H1 (cell line): ENCODE results near the gene VAT1L. TPM values are rescaled to one million over a fixed set of nuclear protein-coding genes. Genes with fewer than 3 reads are reported as not detected.

Experiments used
- CTCF ChIA-PET: fragments of 300-600 bp; sonication (Branson Sonifier 250); formaldehyde crosslinking; loops from one replicate; lab custom pipeline; 2021; ENCODE audit not compliant: partially characterized antibody; lab: Charles Lee
- POLR2A ChIA-PET: fragments of 300-600 bp; sonication (Branson Sonifier 250); formaldehyde crosslinking; loops from one replicate; lab custom pipeline; 2021; ENCODE audit warnings: inconsistent platforms; ENCODE audit not compliant: partially characterized antibody; lab: Charles Lee
- DNase-seq, 2 experiments: peaks; one replicate each; pipeline versions ENCODE4 v3.0.0 to v3.0.0-alpha.2; 2010 to 2022; ENCODE audit warnings: low spot score in 2 of 2, low read depth in 1 of 2, mixed read lengths in 1 of 2
- FAIRE-seq: peaks from 2 replicates; lab custom pipeline; 2011; peaks lifted over from hg19 to GRCh38; lab: Jason Lieb, UNC
- H2AFZ ChIP-seq: 2 replicates; pipeline ENCODE4 v1.8.1; 2012; ENCODE audit warnings: low read length, inconsistent platforms
- H2AK5ac ChIP-seq: 2 replicates; pipeline ENCODE4 v1.6.1; 2013; ENCODE audit warnings: low read depth, low read length
- H2BK120ac ChIP-seq: replicated peaks from 2 replicates; pipeline ENCODE3; 2013; ENCODE audit warnings: low read depth, low read length, inconsistent platforms
- H2BK12ac ChIP-seq: 2 replicates; pipeline ENCODE4 v1.6.1; 2013; ENCODE audit warnings: low read depth, low read length
- H2BK15ac ChIP-seq: 2 replicates; pipeline ENCODE4 v1.6.1; 2013; ENCODE audit warnings: low read length
- H2BK20ac ChIP-seq: 2 replicates; pipeline ENCODE4 v1.6.1; 2013; ENCODE audit warnings: low read length
- H2BK5ac ChIP-seq: 2 replicates; pipeline ENCODE4 v1.6.1; 2013; ENCODE audit warnings: low read depth, low read length
- H3K14ac ChIP-seq: 2 replicates; pipeline ENCODE4 v1.6.1; 2013; ENCODE audit warnings: inconsistent platforms; ENCODE audit not compliant: insufficient read length
- H3K18ac ChIP-seq: 2 replicates; pipeline ENCODE4 v1.6.1; 2013; ENCODE audit warnings: low read length; ENCODE audit errors: extremely low read depth
- H3K23ac ChIP-seq: 2 replicates; pipeline ENCODE4 v1.6.1; 2013; ENCODE audit warnings: inconsistent platforms; ENCODE audit not compliant: insufficient read length
- H3K23me2 ChIP-seq: 2 replicates; pipeline ENCODE4 v1.6.1; 2013; ENCODE audit warnings: low read depth, low read length
- H3K27ac ChIP-seq: 2 replicates; pipeline ENCODE4 v1.6.1; 2011; ENCODE audit warnings: low read depth, low read length, inconsistent platforms
- H3K27me3 ChIP-seq, 4 experiments: replicated peaks in 1 of 4; 1 replicate in 1 of 4; 2 replicates in 3 of 4; pipeline versions ENCODE4 v1.6.1 to v1.8.1; 2011 to 2013; ENCODE audit warnings: low read length in 3 of 4, mild to moderate bottlenecking in 3 of 4, inconsistent platforms in 2 of 4, mixed read lengths in 2 of 4, moderate library complexity in 1 of 4; ENCODE audit not compliant: control insufficient read depth in 3 of 4, insufficient read depth in 3 of 4; ENCODE audit errors: extremely low read depth in 1 of 4
- H3K36me3 ChIP-seq, 4 experiments: 2 replicates each; pipeline versions ENCODE4 v1.6.1 to v1.8.1; 2011 to 2013; ENCODE audit warnings: mild to moderate bottlenecking in 4 of 4, low read length in 3 of 4, moderate library complexity in 2 of 4, control low read depth in 1 of 4, inconsistent platforms in 1 of 4; ENCODE audit not compliant: insufficient read depth in 4 of 4, control insufficient read depth in 2 of 4
- H3K4ac ChIP-seq: replicated peaks from 2 replicates; pipeline ENCODE3; 2013; ENCODE audit warnings: low read length, low read depth, mixed read lengths, inconsistent platforms; ENCODE audit not compliant: insufficient read length
- H3K4me1 ChIP-seq, 4 experiments: replicated peaks in 1 of 4; 1 replicate in 1 of 4; 2 replicates in 3 of 4; pipeline versions ENCODE4 v1.6.1 to v1.8.1; 2011 to 2013; ENCODE audit warnings: low read length in 3 of 4, inconsistent platforms in 2 of 4, mixed read lengths in 1 of 4; ENCODE audit not compliant: insufficient read depth in 4 of 4, control insufficient read depth in 3 of 4
- H3K4me2 ChIP-seq, 2 experiments: 2 replicates each; pipeline versions ENCODE4 v1.6.1 to v1.8.1; 2011 to 2013; ENCODE audit warnings: low read depth in 2 of 2, low read length in 2 of 2, control low read depth in 1 of 2, inconsistent platforms in 1 of 2, mild to moderate bottlenecking in 1 of 2; ENCODE audit not compliant: insufficient read depth in 1 of 2
- H3K4me3 ChIP-seq, 4 experiments: fragments of 200-600, 300-600 bp in 1 of 4; sonication (generic), shearing (Covaris generic), sonication (Bioruptor Twin) in 1 of 4; 2 replicates each; pipeline versions ENCODE4 v1.5.1 to v1.8.1; 2011 to 2016; ENCODE audit warnings: low read length in 4 of 4, low read depth in 3 of 4, control low read depth in 2 of 4, inconsistent platforms in 2 of 4, mild to moderate bottlenecking in 2 of 4, mixed read lengths in 1 of 4, moderate library complexity in 1 of 4; ENCODE audit not compliant: insufficient read depth in 2 of 4; ENCODE audit errors: extremely low read depth in 1 of 4
- H3K56ac ChIP-seq: replicated peaks from 2 replicates; pipeline ENCODE3; 2013; ENCODE audit warnings: low read depth, mild to moderate bottlenecking, mixed read lengths, low read length, inconsistent platforms; ENCODE audit not compliant: insufficient read length
- H3K79me1 ChIP-seq: 2 replicates; pipeline ENCODE4 v1.6.1; 2013; ENCODE audit warnings: low read depth, low read length, control low read depth
- H3K79me2 ChIP-seq, 2 experiments: 2 replicates each; pipeline versions ENCODE4 v1.6.1 to v1.8.1; 2012 to 2013; ENCODE audit warnings: low read length in 2 of 2, mild to moderate bottlenecking in 2 of 2, inconsistent platforms in 1 of 2; ENCODE audit not compliant: insufficient read depth in 2 of 2, control insufficient read depth in 1 of 2
- H3K9ac ChIP-seq, 4 experiments: replicated peaks in 1 of 4; 1 replicate in 1 of 4; 2 replicates in 3 of 4; pipeline versions ENCODE4 v1.6.1 to v1.8.1; 2011 to 2013; ENCODE audit warnings: low read depth in 3 of 4, low read length in 3 of 4, control low read depth in 2 of 4, mild to moderate bottlenecking in 2 of 4, moderate library complexity in 2 of 4, inconsistent platforms in 1 of 4; ENCODE audit errors: extremely low read depth in 1 of 4
- H3K9me3 ChIP-seq, 2 experiments: 2 replicates each; pipeline versions ENCODE4 v1.6.1 to v1.8.1; 2012 to 2013; ENCODE audit warnings: mild to moderate bottlenecking in 2 of 2, moderate library complexity in 2 of 2, control low read depth in 1 of 2, inconsistent platforms in 1 of 2, low read depth in 1 of 2, low read length in 1 of 2, mixed read lengths in 1 of 2; ENCODE audit not compliant: insufficient read depth in 2 of 2
- H4K20me1 ChIP-seq, 2 experiments: replicated peaks in 1 of 2; 2 replicates each; pipeline versions ENCODE3 to v1.8.1; 2011 to 2013; ENCODE audit warnings: inconsistent platforms in 2 of 2, low read length in 2 of 2, mild to moderate bottlenecking in 1 of 2; ENCODE audit not compliant: insufficient read depth in 2 of 2, control insufficient read depth in 1 of 2
- H4K5ac ChIP-seq: 2 replicates; pipeline ENCODE4 v1.6.1; 2013; ENCODE audit warnings: low read length, low read depth, mixed read lengths, inconsistent platforms; ENCODE audit not compliant: insufficient read length
- H4K8ac ChIP-seq: 2 replicates; pipeline ENCODE4 v1.8.0; 2013; ENCODE audit warnings: mild to moderate bottlenecking, moderate library complexity, low read length, inconsistent platforms; ENCODE audit not compliant: insufficient read depth; ENCODE audit errors: extremely low read depth
- H4K91ac ChIP-seq: replicated peaks from 2 replicates; pipeline ENCODE3; 2013; ENCODE audit warnings: low read length, mixed read lengths, inconsistent platforms; ENCODE audit not compliant: insufficient read length
- CREB1 ChIP-seq: IDR thresholded peaks from 2 replicates; pipeline ENCODE4 v1.6.1; 2012; ENCODE audit warnings: inconsistent platforms
- TAF7 ChIP-seq: optimal IDR thresholded peaks from 2 replicates; pipeline ENCODE3; 2011; ENCODE audit warnings: low read depth, mild to moderate bottlenecking, inconsistent platforms, low read length, moderate library complexity, borderline replicate concordance
- TEAD4 ChIP-seq: IDR thresholded peaks from 2 replicates; pipeline ENCODE4 v1.6.1; 2012; ENCODE audit warnings: low read depth, low read length, inconsistent platforms, mixed read lengths
- WGBS, 2 experiments: shearing (Covaris generic) in 1 of 2; methylation state at CpG; one replicate each; pipeline versions ENCODE4 v1.1.6 to v1.1.7; 2013 to 2015; ENCODE audit warnings: low lambda C conversion rate in 2 of 2, mixed read lengths in 2 of 2, inconsistent platforms in 1 of 2, low coverage in 1 of 2, missing lambda C conversion rate in 1 of 2; ENCODE audit not compliant: insufficient replicate concordance in 2 of 2, insufficient coverage in 1 of 2, insufficient read length in 1 of 2; ENCODE audit errors: extremely low coverage in 1 of 2, missing lambda C conversion rate in 1 of 2; 5-methylcytosine and 5-hydroxymethylcytosine counted together
- polyA plus RNA-seq, 7 experiments: library from polyadenylated mRNA; depleted of rRNA in 3 of 7; stranded (reverse) in 5 of 7; unstranded in 2 of 7; fragments of >200 nt in 5 of 7; fragments of 200-250 nt in 2 of 7; gene quantifications; 1 replicate in 5 of 7; 2 replicates in 1 of 7; 4 replicates in 1 of 7; pipeline versions ENCODE4 v1.2.1 to v1.2.3, GENCODE V29; 2011 to 2013; ENCODE audit warnings: missing spikeins in 2 of 7, mixed read lengths in 2 of 7
- total RNA-seq: library from RNA; stranded (reverse); fragmentation: NEBNext Ultra II Directional; extraction: Animal tissue kit (Norgen Biotek cat#: 25700); gene quantifications from 2 replicates; pipeline ENCODE4 v1.2.1, GENCODE V29; 2021

VAT1L gene
- total and polyA plus RNA-seq, 2 of the 8 experiments (the other 6 are each of a cell fraction or from before 2014, with no cell fraction given) = 46.3 to 48.2 TPM

GRCh38 chr16:77760800-77761199 is 27.6 kb upstream of the VAT1L start:
- Histone ChIP-seq H3K4ac (no peak overlapping the region), H2AFZ (no peak overlapping the region), H3K27me3 (peaks cover 0 to 2% (median 0%) of the 10 kb centered on the region in 4 experiments; a peak in 1 of 7 replicates), H3K4me3 (no peak overlapping the region), H3K23ac (no peak overlapping the region), H3K79me1 (no peaks in the 10 kb centered on the region), H2BK20ac (no peak overlapping the region), H3K9me3 (no peaks in the 10 kb centered on the region), H2BK5ac (no peak overlapping the region)
- TF ChIP-seq CREB1 = no peak
- TF ChIP-seq TEAD4 = no peak
- TF ChIP-seq TAF7 = no peak
- TF ChIP-seq, all 59 proteins: peak for 0
- Histone ChIP-seq H2BK12ac (no peak overlapping the region), H3K4me2 (no peak overlapping the region), H3K56ac (no peak overlapping the region), H3K14ac (no peak overlapping the region), H3K9ac (no peak overlapping the region), H3K27ac (no peak overlapping the region), H3K23me2 (no peaks in the 10 kb centered on the region), H2AK5ac (no peak overlapping the region), H3K79me2 (no peaks in the 10 kb centered on the region), H3K4me1 (no peaks in the 10 kb centered on the region), H4K5ac (no peak overlapping the region), H3K36me3 (no peaks in the 10 kb centered on the region), H2BK120ac (no peak overlapping the region), H2BK15ac (no peak overlapping the region), H3K18ac (no peak overlapping the region), H4K20me1 (no peaks in the 10 kb centered on the region), H4K91ac (no peak overlapping the region), H4K8ac (no peak overlapping the region)
- POLR2A ChIA-PET = no interaction called here
- FAIRE-seq (no peak), DNase-seq (no peak)
- CTCF ChIA-PET = interaction anchor here (1.0 to 2.8 kb wide), 3 partner anchors 9 to 44 kb away, joined by 3 to 11 read pairs (median 3); no protein-coding TSS in a partner anchor
- WGBS, 2 experiments = 94% methylated on average over 1 of the region's 1 CpG; no CpG with 5 or more reads in 1 of the 2 experiments
